Endothelial cell of umbilical vein (primary cell): Measurements from ENCODE around the gene TPGS2. TPM values are rescaled to one million over a fixed set of nuclear protein-coding genes. Genes with fewer than 3 reads are reported as not detected.

Source experiments
- BruUV-seq: library from RNA; stranded (reverse); fragments of 400-500 nt; replicated peaks from 2 replicates; lab custom pipeline; 2021; lab: Mats Ljungman, UMichigan
- CTCF ChIA-PET: fragments of 300-600, 350-600 bp; sonication (Branson Sonifier 250); formaldehyde crosslinking; loops from one replicate; lab custom pipeline; 2021; ENCODE audit warnings: antibody characterized with exemption, inconsistent platforms; lab: Charles Lee
- POLR2A ChIA-PET: fragments of 300-600, 350-600 bp; sonication (Branson Sonifier 250); formaldehyde crosslinking; loops from one replicate; lab custom pipeline; 2021; ENCODE audit warnings: antibody characterized with exemption, inconsistent platforms; lab: Charles Lee
- DNase-seq: peaks from one replicate; pipeline ENCODE4 v3.0.0-alpha.2; 2011; ENCODE audit warnings: low read depth, low spot score
- FAIRE-seq: peaks from 2 replicates; lab custom pipeline; 2011; peaks lifted over from hg19 to GRCh38; lab: Jason Lieb, UNC
- H2AFZ ChIP-seq: 2 replicates; pipeline ENCODE4 v1.6.0; 2012; ENCODE audit warnings: low read depth, low read length, control low read depth, inconsistent platforms
- H3K27ac ChIP-seq: 2 replicates; pipeline ENCODE4 v1.5.1; 2011; ENCODE audit warnings: low read depth, mild to moderate bottlenecking, control low read depth, low read length, moderate library complexity; ENCODE audit not compliant: insufficient read depth
- H3K27me3 ChIP-seq, 2 experiments: 2 replicates each; pipeline versions ENCODE4 v1.6.0 to v1.6.1; 2011; ENCODE audit warnings: low read length in 2 of 2, mixed read lengths in 1 of 2; ENCODE audit not compliant: control insufficient read depth in 2 of 2, insufficient read depth in 2 of 2
- H3K36me3 ChIP-seq, 2 experiments: 2 replicates in 1 of 2; 3 replicates in 1 of 2; pipeline ENCODE4 v1.5.1; 2011; ENCODE audit warnings: low read length in 2 of 2, mild to moderate bottlenecking in 1 of 2, moderate library complexity in 1 of 2; ENCODE audit not compliant: control insufficient read depth in 2 of 2, insufficient read depth in 2 of 2; ENCODE audit errors: extremely low read depth in 1 of 2
- H3K4me1 ChIP-seq: 3 replicates; pipeline ENCODE4 v1.5.1; 2011; ENCODE audit warnings: mild to moderate bottlenecking, low read length; ENCODE audit not compliant: control insufficient read depth, insufficient read depth; ENCODE audit errors: extremely low read depth
- H3K4me2 ChIP-seq: 2 replicates; pipeline ENCODE4 v1.6.1; 2011; ENCODE audit warnings: low read length, control low read depth, mixed read lengths; ENCODE audit not compliant: insufficient read depth
- H3K4me3 ChIP-seq, 3 experiments: fragments of 200-600 bp in 1 of 3; sonication (generic), shearing (Covaris generic) in 1 of 3; replicated peaks in 1 of 3; 2 replicates each; pipeline ENCODE4 v1.5.1; 2011 to 2016; ENCODE audit warnings: control low read depth in 3 of 3, low read length in 3 of 3, mild to moderate bottlenecking in 2 of 3, inconsistent platforms in 1 of 3, low read depth in 1 of 3, moderate library complexity in 1 of 3; ENCODE audit not compliant: insufficient read depth in 1 of 3
- H3K79me2 ChIP-seq: 2 replicates; pipeline ENCODE4 v1.6.0; 2012; ENCODE audit warnings: low read length, inconsistent platforms; ENCODE audit not compliant: control insufficient read depth, insufficient read depth
- H3K9ac ChIP-seq: replicated peaks from 2 replicates; pipeline ENCODE3; 2011; ENCODE audit warnings: low read length, control low read depth; ENCODE audit not compliant: insufficient read depth; ENCODE audit errors: extremely low read depth
- H3K9me1 ChIP-seq: replicated peaks from 3 replicates; pipeline ENCODE4 v1.6.0; 2011; ENCODE audit warnings: mild to moderate bottlenecking, low read length; ENCODE audit not compliant: control insufficient read depth, insufficient read depth; ENCODE audit errors: extremely low read depth
- H3K9me3 ChIP-seq: replicated peaks from 2 replicates; pipeline ENCODE4 v1.5.1; 2012; ENCODE audit warnings: low read length, inconsistent platforms; ENCODE audit not compliant: control insufficient read depth, insufficient read depth
- H4K20me1 ChIP-seq: replicated peaks from 2 replicates; pipeline ENCODE3; 2011; ENCODE audit warnings: mild to moderate bottlenecking, low read length; ENCODE audit not compliant: control insufficient read depth, insufficient read depth; ENCODE audit errors: extremely low read depth
- EZH2 ChIP-seq: IDR thresholded peaks from 2 replicates; pipeline ENCODE4 v1.6.1; 2012; ENCODE audit warnings: borderline replicate concordance, low read depth, mild to moderate bottlenecking, moderate library complexity, low read length, inconsistent platforms; ENCODE audit not compliant: severe bottlenecking
- GATA2 ChIP-seq: IDR thresholded peaks from 2 replicates; pipeline ENCODE4 v1.7.0; 2011; ENCODE audit warnings: low read depth, mild to moderate bottlenecking, moderate library complexity, mixed read lengths, low read length; ENCODE audit not compliant: insufficient read length, insufficient read depth
- JUN ChIP-seq: IDR thresholded peaks from 2 replicates; pipeline ENCODE4 v1.6.1; 2011; ENCODE audit warnings: borderline replicate concordance, low read depth; ENCODE audit not compliant: insufficient read length, insufficient read depth
- MYC ChIP-seq: IDR thresholded peaks from one replicate; pipeline ENCODE4 v1.6.1; 2011; ENCODE audit warnings: mild to moderate bottlenecking, low read depth, low read length
- POLR2A ChIP-seq: IDR thresholded peaks from 2 replicates; pipeline ENCODE4 v1.6.1; 2012; ENCODE audit warnings: low read depth, mild to moderate bottlenecking, control low read depth, low read length
- POLR2AphosphoS5 ChIP-seq: IDR thresholded peaks from 2 replicates; pipeline ENCODE4 v1.6.1; 2012; ENCODE audit warnings: low read depth, mild to moderate bottlenecking, control low read depth, low read length, moderate library complexity; ENCODE audit not compliant: insufficient read depth
- dilution Hi-C: fragments of 300-500 bp; cut with MboI; formaldehyde crosslinking; loops from one replicate; pipeline ENCODE4 v1.15.0; 2019; ENCODE audit warnings: low sequenced_read_pairs; ENCODE audit not compliant: extremely low pct_ligation_motif_present
- intact Hi-C: fragments of 100-400 bp; cut with micrococcal nuclease; formaldehyde crosslinking; loops from one replicate; pipeline ENCODE4 v1.10.0; 2022
- polyA plus RNA-seq, 4 experiments: library from polyadenylated mRNA; depleted of rRNA in 3 of 4; stranded (reverse) in 3 of 4; unstranded in 1 of 4; fragments of >200 nt; gene quantifications; 2 replicates each; pipeline versions ENCODE4 v1.2.1 to v1.2.3, GENCODE V29; 2011 to 2012; ENCODE audit warnings: missing spikeins in 1 of 4
- total RNA-seq: library from RNA; stranded (reverse); gene quantifications from 2 replicates; pipeline ENCODE4 v1.2.3, GENCODE V29; 2021
- TF ChIP-seq, protein P1 (sequence below), 2 donors: IDR thresholded peaks; 1 replicate in 1 of 2; 2 replicates in 1 of 2; pipeline ENCODE4 v1.5.1; 2011; ENCODE audit warnings: low read length in 2 of 2, mild to moderate bottlenecking in 2 of 2, moderate library complexity in 2 of 2, control low read depth in 1 of 2, inconsistent platforms in 1 of 2, low read depth in 1 of 2; ENCODE audit not compliant: insufficient read depth in 1 of 2; ENCODE audit errors: extremely low read depth in 1 of 2

The TPGS2 gene
- total and polyA plus RNA-seq, 2 donors (not counting 3 experiments of a cell fraction or from before 2014, with no cell fraction given), result 150 to 232 TPM

DNA sequence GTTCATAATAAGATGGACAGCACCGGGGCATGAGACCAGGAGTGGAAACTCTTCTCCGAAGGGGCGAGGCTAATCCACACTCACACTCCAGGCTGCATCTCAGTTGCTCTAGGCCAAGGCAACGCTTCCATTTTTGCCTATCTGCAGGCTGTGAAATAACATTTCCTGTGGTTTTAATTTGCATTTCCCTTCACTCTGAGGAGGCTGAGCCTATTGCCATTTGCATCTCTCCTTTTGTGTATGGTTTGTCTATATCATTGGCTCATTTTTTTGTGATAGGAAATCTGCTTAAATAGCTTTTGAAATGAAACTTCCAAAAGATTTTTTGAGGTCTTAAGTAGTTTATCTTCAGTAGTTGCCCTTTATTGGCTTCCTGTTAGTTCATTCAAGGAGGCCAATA lies 57.6 kb downstream of the TPGS2 start:
- intact Hi-C loops, result no loop called here
- CTCF ChIA-PET, result no interaction called here

More for the DNA sequence above, 57.6 kb downstream of the TPGS2 start:
- FAIRE-seq (no peak), DNase-seq (no peak)
- H3K27me3 ChIP-seq, result peaks cover 3 to 6% of the 10 kb centered on the region in 2 experiments
- H3K4me1 ChIP-seq, result no peaks in the 10 kb centered on the region
- POLR2A ChIA-PET, result no interaction called here
- dilution Hi-C loops, result no loop called here
- H3K9me3 ChIP-seq, result no peaks in the 10 kb centered on the region
- no peaks in the 10 kb centered on the region for H3K79me2 ChIP-seq
- no peaks in the 10 kb centered on the region for H4K20me1 ChIP-seq
- BruUV-seq, result no TSS peak
- H3K36me3 ChIP-seq, result no peaks in the 10 kb centered on the region
- H2AFZ ChIP-seq, result no peak overlapping the region
- H3K4me2 ChIP-seq, result no peak overlapping the region
- no peak overlapping the region for H3K9ac ChIP-seq
- TF ChIP-seq EZH2 (no peak), GATA2 (no peak), POLR2AphosphoS5 (no peak), JUN (no peak), POLR2A (no peak), MYC (no peak)
- TF ChIP-seq, protein P1, sequence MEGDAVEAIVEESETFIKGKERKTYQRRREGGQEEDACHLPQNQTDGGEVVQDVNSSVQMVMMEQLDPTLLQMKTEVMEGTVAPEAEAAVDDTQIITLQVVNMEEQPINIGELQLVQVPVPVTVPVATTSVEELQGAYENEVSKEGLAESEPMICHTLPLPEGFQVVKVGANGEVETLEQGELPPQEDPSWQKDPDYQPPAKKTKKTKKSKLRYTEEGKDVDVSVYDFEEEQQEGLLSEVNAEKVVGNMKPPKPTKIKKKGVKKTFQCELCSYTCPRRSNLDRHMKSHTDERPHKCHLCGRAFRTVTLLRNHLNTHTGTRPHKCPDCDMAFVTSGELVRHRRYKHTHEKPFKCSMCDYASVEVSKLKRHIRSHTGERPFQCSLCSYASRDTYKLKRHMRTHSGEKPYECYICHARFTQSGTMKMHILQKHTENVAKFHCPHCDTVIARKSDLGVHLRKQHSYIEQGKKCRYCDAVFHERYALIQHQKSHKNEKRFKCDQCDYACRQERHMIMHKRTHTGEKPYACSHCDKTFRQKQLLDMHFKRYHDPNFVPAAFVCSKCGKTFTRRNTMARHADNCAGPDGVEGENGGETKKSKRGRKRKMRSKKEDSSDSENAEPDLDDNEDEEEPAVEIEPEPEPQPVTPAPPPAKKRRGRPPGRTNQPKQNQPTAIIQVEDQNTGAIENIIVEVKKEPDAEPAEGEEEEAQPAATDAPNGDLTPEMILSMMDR (IDR thresholded peaks at IDR 0.05; ENCODE audit: extremely low read depth in 1 of 2, insufficient read depth in 1 of 2, low read depth in 1 of 2, low read length in 2 of 2), result no peak
- H3K27ac ChIP-seq, result no peak overlapping the region
- no peaks in the 10 kb centered on the region for H3K9me1 ChIP-seq
- no peak overlapping the region for H3K4me3 ChIP-seq
